ENCODE data around the gene HBEGF.
"Not testable (repeated sequence)": the region's sequence is repeated elsewhere in the genome, so short reads cannot be mapped to it uniquely, and the experiment has no call there.

The HBEGF gene

GRCh38 chr5:140347360-140347759 lies 957 bp upstream of the HBEGF start:
- Histone ChIP-seq H3K27me3 (ENCODE audit: insufficient read depth, low read length, poor library complexity) (peaks cover 33% of the 10 kb centered on the region), H3K9ac (ENCODE audit: low read depth, low read length) (no peak overlapping the region), H3K36me3 (ENCODE audit: insufficient read depth, low read length) (no peaks in the 10 kb centered on the region), H3K79me2 (ENCODE audit: insufficient read depth, low read length) (no peaks in the 10 kb centered on the region), H4K20me1 (ENCODE audit: insufficient read depth, low read length) (0 out of 2 replicates have a peak, but pooled peaks cover 3% of the 10 kb centered on the region), H2AFZ (ENCODE audit: low read depth, low read length) (no peak overlapping the region), H3K4me3 (ENCODE audit: low read depth in 1 of 2, low read length in 2 of 2) (no peak overlapping the region), H3K4me1 (ENCODE audit: insufficient read depth, low read length) (peaks cover 35% of the 10 kb centered on the region), H3K27ac (ENCODE audit: low read length) (no peak overlapping the region), H3K4me2 (ENCODE audit: insufficient read depth, low read length) (no peak overlapping the region; the same call in 1 of the 2 replicates), H3K9me3 (ENCODE audit: insufficient read depth, low read length, severe bottlenecking) (no peaks in the 10 kb centered on the region)
- no peak for DNase-seq
- ATAC-seq (ENCODE audit: insufficient read depth, low read depth) = no peak
- TF ChIP-seq EZH2 (IDR thresholded peaks at IDR 0.05; ENCODE audit: borderline replicate concordance, low read depth, low read length, severe bottlenecking) (no peak), CTCF (IDR thresholded peaks at IDR 0.05; ENCODE audit: borderline replicate concordance, extremely low read depth, low read length, poor library complexity, severe bottlenecking) (no peak)

- peak; percentile 17 for DNase-seq
- H2AFZ ChIP-seq (ENCODE audit: low read depth, low read length) = peak overlapping the region; percentile 70
- no peaks in the 10 kb centered on the region for H3K36me3 ChIP-seq (ENCODE audit: insufficient read depth, low read length)
- H3K4me3 ChIP-seq (ENCODE audit: low read depth in 1 of 2, low read length in 2 of 2) = peak overlapping the region in 1 of 2 experiments; percentile 59; a peak in 2 of 4 replicates
- no peak overlapping the region for H3K27ac ChIP-seq (ENCODE audit: low read length)
- H3K79me2 ChIP-seq (ENCODE audit: insufficient read depth, low read length) = no peaks in the 10 kb centered on the region
- H3K4me2 ChIP-seq (ENCODE audit: insufficient read depth, low read length) = peak overlapping the region; percentile 85
- H4K20me1 ChIP-seq (ENCODE audit: insufficient read depth, low read length) = 0 out of 2 replicates have a peak, but pooled peaks cover 3% of the 10 kb centered on the region
- H3K9me3 ChIP-seq (ENCODE audit: insufficient read depth, low read length, severe bottlenecking) = no peaks in the 10 kb centered on the region
- TF ChIP-seq EZH2 (IDR thresholded peaks at IDR 0.05; ENCODE audit: borderline replicate concordance, low read depth, low read length, severe bottlenecking) = no peak
- no peak for TF ChIP-seq CTCF (IDR thresholded peaks at IDR 0.05; ENCODE audit: borderline replicate concordance, extremely low read depth, low read length, poor library complexity, severe bottlenecking)
- H3K4me1 ChIP-seq (ENCODE audit: insufficient read depth, low read length) = peaks cover 46% of the 10 kb centered on the region
- H3K27me3 ChIP-seq (ENCODE audit: insufficient read depth, low read length, poor library complexity) = peaks cover 33% of the 10 kb centered on the region
- peak overlapping the region; percentile 47 for H3K9ac ChIP-seq (ENCODE audit: low read depth, low read length)
- ATAC-seq (ENCODE audit: insufficient read depth, low read depth) = no peak; the same call in 2 of the 3 replicates
These were observed 470 bp downstream of the HBEGF start for GRCh38 chr5:140345919-140346347.

DNA sequence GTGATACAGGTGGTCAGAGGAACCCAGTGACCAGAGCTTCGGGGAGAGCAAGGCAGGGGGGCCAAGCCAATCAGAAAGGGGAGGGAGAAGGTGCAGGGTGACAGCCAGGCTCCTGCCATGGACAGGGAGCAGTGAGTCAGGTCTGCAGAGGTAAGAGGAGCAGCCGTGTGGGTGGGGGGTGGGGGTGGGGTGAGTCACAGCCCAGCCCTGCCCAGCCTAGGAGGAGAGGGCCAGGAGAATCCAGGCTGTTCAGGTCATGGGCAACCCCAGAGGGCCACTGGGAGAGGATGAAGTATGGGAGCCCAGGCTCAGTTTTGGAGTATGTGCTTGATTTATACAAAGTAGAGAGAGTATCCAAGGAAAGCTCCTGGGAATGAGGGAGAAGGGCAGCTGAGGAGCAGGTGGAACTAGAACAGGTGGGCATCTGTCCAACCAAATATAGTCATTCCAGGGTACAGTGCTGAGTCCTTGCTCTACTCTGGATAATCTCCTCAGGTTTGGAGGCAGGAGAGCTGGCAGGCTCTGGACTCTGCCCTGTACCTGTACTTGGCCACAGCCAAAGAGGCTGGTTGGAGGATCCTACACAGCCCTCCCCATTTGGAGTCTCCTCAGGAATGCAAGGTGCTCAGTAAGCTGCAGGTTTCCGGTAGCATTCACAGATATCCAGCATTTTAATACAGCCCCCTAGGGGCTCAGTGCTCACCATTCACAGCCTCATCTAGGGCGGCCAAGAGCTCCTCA lies 1.6 kb downstream of the HBEGF start:
- Histone ChIP-seq H2AFZ (ENCODE audit: low read depth, low read length) (no peak overlapping the region), H3K4me1 (ENCODE audit: insufficient read depth, low read length) (peaks cover 48% of the 10 kb centered on the region), H3K36me3 (ENCODE audit: insufficient read depth, low read length) (no peaks in the 10 kb centered on the region), H3K9me3 (ENCODE audit: insufficient read depth, low read length, severe bottlenecking) (no peaks in the 10 kb centered on the region), H3K4me3 (ENCODE audit: low read depth in 1 of 2, low read length in 2 of 2) (no peak overlapping the region), H3K79me2 (ENCODE audit: insufficient read depth, low read length) (no peaks in the 10 kb centered on the region), H3K27ac (ENCODE audit: low read length) (no peak overlapping the region), H4K20me1 (ENCODE audit: insufficient read depth, low read length) (0 out of 2 replicates have a peak, but pooled peaks cover 3% of the 10 kb centered on the region), H3K9ac (ENCODE audit: low read depth, low read length) (no peak overlapping the region), H3K4me2 (ENCODE audit: insufficient read depth, low read length) (no peak overlapping the region), H3K27me3 (ENCODE audit: insufficient read depth, low read length, poor library complexity) (peaks cover 33% of the 10 kb centered on the region)
- DNase-seq (no peak), ATAC-seq (ENCODE audit: insufficient read depth, low read depth) (no peak)
- TF ChIP-seq CTCF (IDR thresholded peaks at IDR 0.05; ENCODE audit: borderline replicate concordance, extremely low read depth, low read length, poor library complexity, severe bottlenecking) = no peak
- TF ChIP-seq EZH2 (IDR thresholded peaks at IDR 0.05; ENCODE audit: borderline replicate concordance, low read depth, low read length, severe bottlenecking) = no peak

DNA sequence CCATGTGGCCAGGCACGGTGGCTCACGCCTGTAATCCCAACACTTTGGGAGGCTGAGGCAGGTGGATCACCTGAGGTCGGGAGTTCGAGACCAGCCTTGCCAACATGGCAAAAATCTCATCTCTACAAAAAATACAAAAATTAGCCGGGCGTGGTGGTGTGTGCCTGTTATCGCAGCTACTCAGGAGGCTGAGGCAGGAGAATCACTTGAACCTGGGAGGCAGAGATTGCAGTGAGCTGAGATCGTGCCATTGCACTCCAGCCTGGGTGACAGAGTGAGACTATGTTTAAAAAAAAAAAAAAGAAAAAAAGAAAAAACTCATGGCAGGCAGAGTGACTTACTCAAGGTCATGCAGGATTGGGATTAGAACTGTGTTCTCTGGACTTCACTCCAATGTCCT lies 2.6 kb downstream of the HBEGF start:
- Histone ChIP-seq H3K27me3 (ENCODE audit: insufficient read depth, low read length, poor library complexity) (peaks cover 27% of the 10 kb centered on the region), H3K4me1 (ENCODE audit: insufficient read depth, low read length) (peaks cover 48% of the 10 kb centered on the region)
- not testable (repeated sequence) for H3K9ac ChIP-seq (ENCODE audit: low read depth, low read length); H3K4me2 ChIP-seq (ENCODE audit: insufficient read depth, low read length); H3K4me3 ChIP-seq (ENCODE audit: low read depth in 1 of 2, low read length in 2 of 2); H2AFZ ChIP-seq (ENCODE audit: low read depth, low read length); H3K36me3 ChIP-seq (ENCODE audit: insufficient read depth, low read length); H3K27ac ChIP-seq (ENCODE audit: low read length); DNase-seq; H3K9me3 ChIP-seq (ENCODE audit: insufficient read depth, low read length, severe bottlenecking); H3K79me2 ChIP-seq (ENCODE audit: insufficient read depth, low read length); ATAC-seq (ENCODE audit: insufficient read depth, low read depth); H4K20me1 ChIP-seq (ENCODE audit: insufficient read depth, low read length)

All from DND-41 (cell line).